Erythroblast (primary cell): Measurements from ENCODE around the gene FNIP2.

Experiments used
- GATA1 ChIP-seq: IDR thresholded peaks from 2 replicates; pipeline ENCODE4 v1.6.1; 2011; ENCODE audit warnings: low read depth, mild to moderate bottlenecking, control low read depth, low read length, moderate library complexity
- POLR2A ChIP-seq: IDR thresholded peaks from 2 replicates; pipeline ENCODE4 v1.6.1; 2011; ENCODE audit warnings: mild to moderate bottlenecking, low read length

- TF ChIP-seq POLR2A (no peak), GATA1 (no peak)
These were observed 146.9 kb downstream of the FNIP2 start for GRCh38 chr4:158915683-158916241.
